KBM-7 (cell line): ENCODE results near the gene FOXO4.
"Not testable (repeated sequence)": the region's sequence is repeated elsewhere in the genome, so short reads cannot be mapped to it uniquely, and the experiment has no call there.

ENCODE experiments used
- DNase-seq: peaks from one replicate; pipeline ENCODE4 v3.0.0-alpha.2; 2015
- in situ Hi-C: fragments of 300-500 bp; cut with MboI; formaldehyde crosslinking; loops from 2 replicates; pipeline ENCODE4 v1.14.3; 2020; ENCODE audit warnings: low sequenced_read_pairs, low pct_unique_long_range_greater_than_20kb, mixed read lengths

FOXO4 gene

GRCh38 chrX:71095555-71095980, at the start of gene FOXO4:
FOXO4 (plus strand) TSS chrX:71095851; CDS start chrX:71096529, 678 bp downstream.
- DNase-seq, result peak; percentile 91
- in situ Hi-C loops, result no loop called here

- DNase-seq, in situ Hi-C loops: not testable (repeated sequence)
Measured at GRCh38 chrX:71047891-71048290, 47.8 kb upstream of the FOXO4 start.

GRCh38 chrX:71052721-71053120, 42.9 kb upstream of the FOXO4 start:
- DNase-seq, result no peak
- in situ Hi-C loops, result no loop called here

- in situ Hi-C loops, result no loop called here
- DNase-seq, result no peak
Measured at GRCh38 chrX:71053217-71053621, 42.4 kb upstream of the FOXO4 start.

GRCh38 chrX:71056867-71057266, 38.8 kb upstream of the FOXO4 start:
- DNase-seq, result no peak
- in situ Hi-C loops, result no loop called here

- in situ Hi-C loops, result no loop called here
- peak; percentile 77 for DNase-seq
Measured at GRCh38 chrX:71057848-71058530, 37.7 kb upstream of the FOXO4 start.

GRCh38 chrX:71060127-71060526, 35.5 kb upstream of the FOXO4 start:
- in situ Hi-C loops, result no loop called here
- DNase-seq, result no peak

GRCh38 chrX:71067089-71067488, 28.6 kb upstream of the FOXO4 start:
- DNase-seq, result no peak
- in situ Hi-C loops, result no loop called here

GRCh38 chrX:71067712-71068043, 28.0 kb upstream of the FOXO4 start:
- DNase-seq, result peak; percentile 32
- in situ Hi-C loops, result no loop called here

GRCh38 chrX:71068044-71068918, 27.4 kb upstream of the FOXO4 start, which contains the start of gene SNX12:
SNX12 (minus strand) TSS chrX:71068334; CDS start chrX:71068306, 28 bp downstream.
- in situ Hi-C loops, result no loop called here
- DNase-seq, result peak; percentile 99

GRCh38 chrX:71070531-71070930, 25.1 kb upstream of the FOXO4 start:
- no peak for DNase-seq
- in situ Hi-C loops, result no loop called here

GRCh38 chrX:71081330-71082123, 14.1 kb upstream of the FOXO4 start:
- in situ Hi-C loops, result no loop called here

GRCh38 chrX:71082124-71082647, 13.5 kb upstream of the FOXO4 start:
- no peak for DNase-seq
- in situ Hi-C loops, result no loop called here

More at GRCh38 chrX:71081330-71082123, 14.1 kb upstream of the FOXO4 start:
- no peak for DNase-seq

GRCh38 chrX:71082822-71083221, 12.8 kb upstream of the FOXO4 start:
- in situ Hi-C loops, result no loop called here

GRCh38 chrX:71085900-71086299, 9.8 kb upstream of the FOXO4 start:
- DNase-seq, result no peak
- in situ Hi-C loops, result no loop called here

More at GRCh38 chrX:71082822-71083221, 12.8 kb upstream of the FOXO4 start:
- no peak for DNase-seq

- in situ Hi-C loops, result no loop called here
- no peak for DNase-seq
Measured at GRCh38 chrX:71091263-71091662, 4.4 kb upstream of the FOXO4 start.

GRCh38 chrX:71095033-71095432, 618 bp upstream of the FOXO4 start:
- no peak for DNase-seq

GRCh38 chrX:71095981-71096759, 519 bp downstream of the FOXO4 start:
- DNase-seq, result peak; percentile 80
- in situ Hi-C loops, result no loop called here

More at GRCh38 chrX:71095033-71095432, 618 bp upstream of the FOXO4 start:
- in situ Hi-C loops, result no loop called here

GRCh38 chrX:71096760-71097032, 1.0 kb downstream of the FOXO4 start:
- in situ Hi-C loops, result no loop called here
- DNase-seq, result no peak
